Activated CD4-positive, alpha-beta T cell treated with anti-CD3 and anti-CD28 coated beads, Interleukin-2, amount 50 U/mL, for 4 hours (primary cell): ENCODE results near the gene GAS2L3.
A peak's percentile ranks its signal among the peaks of the same experiment; 100 is the strongest.
"Not testable (repeated sequence)": the region's sequence is repeated elsewhere in the genome, so short reads cannot be mapped to it uniquely, and the experiment has no call there.

Source experiments
- DNase-seq, 2 experiments: peaks; one replicate each; pipeline ENCODE4 v3.0.0-alpha.2; 2020

Gene GAS2L3

DNA sequence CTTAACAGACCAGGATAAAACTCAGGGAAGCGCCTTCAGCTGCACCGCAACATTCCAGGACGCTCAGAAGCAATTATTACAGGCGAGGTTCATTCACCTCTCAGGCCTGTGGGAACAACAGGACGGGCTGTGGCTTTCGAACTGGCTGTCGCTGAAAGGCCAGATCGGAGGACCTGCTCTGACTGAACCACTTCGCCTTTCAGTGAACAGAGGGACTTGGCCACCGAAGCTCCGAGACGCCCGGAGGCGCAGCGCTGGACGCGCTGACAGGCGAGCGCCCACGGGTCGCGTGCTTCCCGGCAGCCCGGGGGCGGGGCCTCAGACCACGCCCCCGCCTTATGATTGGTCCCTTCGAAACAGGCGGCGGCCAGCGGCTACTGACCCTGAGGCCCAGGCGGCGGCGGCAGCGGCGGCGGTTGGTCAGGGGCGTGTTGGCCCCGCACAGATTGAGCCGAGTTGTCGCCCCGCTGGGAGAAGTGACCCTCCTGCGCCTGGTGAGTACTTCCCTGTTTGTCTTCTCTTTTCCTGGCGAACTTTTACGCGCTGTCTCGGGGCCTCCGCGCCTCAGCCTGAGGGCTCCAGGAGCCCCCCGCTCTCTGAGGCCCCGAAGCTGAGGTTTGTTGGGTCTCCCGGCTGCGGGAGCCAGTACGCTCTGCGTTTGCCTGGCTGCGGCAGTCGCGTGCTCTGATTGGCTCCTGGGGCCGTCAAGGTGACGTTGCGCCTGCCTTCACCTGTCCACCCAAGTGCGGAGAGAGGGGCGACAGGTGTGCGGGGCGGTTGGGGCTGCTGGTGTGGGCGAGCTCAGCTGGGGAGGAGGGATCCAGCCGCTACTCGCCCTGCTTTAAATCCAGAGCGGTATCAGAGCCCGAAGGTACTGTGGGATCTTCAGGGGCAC, at the start of gene GAS2L3:
Gene GAS2L3, plus strand, starts transcription at position 393 of the 895 bp plus-strand sequence. CDS start 21,221 bp downstream, outside the sequence.
- DNase-seq: peak; percentile 18 to 21

DNA sequence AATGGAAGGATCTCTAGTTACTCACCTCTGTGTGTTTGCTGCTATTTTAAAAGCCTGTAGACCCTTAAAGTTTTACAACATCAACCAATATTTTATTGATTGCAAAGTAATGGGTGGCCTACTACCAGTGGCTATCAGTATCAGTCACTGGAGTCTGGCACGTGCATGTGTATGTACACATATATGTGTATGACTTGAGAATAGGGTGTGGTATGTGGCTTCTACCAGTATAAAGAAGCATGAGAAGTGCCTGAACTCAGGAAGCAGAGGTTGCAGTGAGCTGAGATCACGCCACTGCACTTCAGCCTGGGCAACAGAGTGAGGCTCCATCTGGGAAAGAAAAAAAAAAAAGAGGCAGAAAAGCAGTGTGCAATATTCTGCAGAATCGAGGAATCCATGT, 45.5 kb upstream of the GAS2L3 start:
- DNase-seq: no peak

DNA sequence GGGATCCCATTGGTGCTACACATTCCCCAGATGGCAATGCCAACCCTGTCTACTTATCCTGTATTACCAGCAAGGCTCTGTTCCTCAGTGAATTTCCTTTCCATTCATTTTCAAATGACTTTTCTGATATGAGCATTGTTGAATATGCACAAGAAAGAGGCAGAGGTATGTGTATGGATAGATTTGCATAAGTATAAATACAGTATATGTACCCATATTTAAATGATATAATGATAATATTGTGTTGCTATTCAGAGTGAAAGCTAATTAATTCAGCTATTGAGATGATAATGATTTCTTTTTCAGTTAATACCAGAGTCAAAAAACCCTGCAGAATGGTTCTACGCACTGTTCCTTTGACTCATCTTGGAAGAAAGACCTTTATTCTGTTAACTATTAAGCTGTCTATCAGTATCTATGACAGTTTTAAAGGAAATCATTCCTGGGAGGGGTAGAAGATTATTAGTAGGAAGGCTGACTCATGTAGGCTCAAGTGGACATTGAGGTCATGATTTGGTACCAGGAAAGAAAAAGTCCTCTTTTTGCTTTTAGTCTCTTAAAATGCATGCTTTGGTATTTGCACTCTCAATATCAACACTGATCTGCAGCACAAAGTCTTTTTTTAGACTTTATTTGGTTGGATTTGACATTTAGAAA, 44.9 kb upstream of the GAS2L3 start:
- DNase-seq: no peak

GRCh38 chr12:100529756-100530350, 43.6 kb upstream of the GAS2L3 start:
- no peak for DNase-seq

DNA sequence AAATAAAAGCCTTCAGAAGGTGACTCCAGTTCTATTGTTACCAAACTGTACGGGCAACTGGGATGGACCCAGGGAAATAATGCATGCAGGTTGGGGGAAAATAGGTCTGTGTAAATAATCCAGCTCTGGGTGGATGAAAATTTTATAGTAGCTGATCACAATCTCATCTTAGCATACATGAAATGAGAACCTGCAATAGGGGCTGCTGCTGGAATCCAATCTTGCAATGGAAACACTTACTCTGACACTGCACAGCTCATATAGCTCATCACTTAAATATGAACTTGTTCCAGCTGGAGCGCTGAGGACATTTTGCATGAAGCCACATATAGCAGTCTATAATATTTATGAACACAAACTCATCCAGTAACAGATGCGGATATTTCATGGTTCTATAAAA, 40.1 kb upstream of the GAS2L3 start:
- no peak for DNase-seq

GRCh38 chr12:100534625-100535227, 38.8 kb upstream of the GAS2L3 start:
- DNase-seq: no peak

GRCh38 chr12:100539202-100539601, 34.3 kb upstream of the GAS2L3 start:
- DNase-seq: no peak

GRCh38 chr12:100544165-100544564, 29.3 kb upstream of the GAS2L3 start:
- no peak for DNase-seq

- DNase-seq: no peak
These were observed 28.4 kb upstream of the GAS2L3 start for GRCh38 chr12:100545092-100545491.

GRCh38 chr12:100553936-100554335, 19.5 kb upstream of the GAS2L3 start:
- DNase-seq: no peak

GRCh38 chr12:100554608-100555077, 18.8 kb upstream of the GAS2L3 start:
- no peak for DNase-seq

- no peak for DNase-seq
These were observed 17.8 kb upstream of the GAS2L3 start for GRCh38 chr12:100555722-100556121.

- DNase-seq: no peak
These were observed 16.1 kb upstream of the GAS2L3 start for GRCh38 chr12:100557357-100557756.

DNA sequence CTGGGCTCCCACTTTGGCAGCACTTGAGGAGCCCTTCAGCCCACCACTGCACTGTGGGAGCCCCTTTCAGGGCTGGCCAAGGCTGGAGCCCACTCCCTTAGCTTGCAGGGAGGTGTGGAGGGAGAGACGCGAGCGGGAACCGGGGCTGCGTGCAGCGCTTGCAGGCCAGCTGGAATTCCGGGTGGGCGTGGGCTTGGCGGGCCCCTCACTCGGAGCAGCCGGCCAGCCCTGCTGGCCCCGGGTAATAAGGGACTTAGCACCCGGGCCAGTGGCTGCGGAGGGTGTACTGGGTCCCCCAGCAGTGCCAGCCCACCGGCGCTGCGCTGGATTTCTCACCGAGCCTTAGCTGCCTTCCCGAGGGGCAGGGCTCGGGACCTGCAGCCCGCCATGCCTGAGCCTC, 14.2 kb upstream of the GAS2L3 start:
- not testable (repeated sequence) for DNase-seq

GRCh38 chr12:100564090-100564489, 9.4 kb upstream of the GAS2L3 start:
- DNase-seq: no peak

GRCh38 chr12:100564905-100565467, 8.5 kb upstream of the GAS2L3 start:
- no peak for DNase-seq

- DNase-seq: no peak
These were observed 7.4 kb upstream of the GAS2L3 start for GRCh38 chr12:100565987-100566545.

GRCh38 chr12:100566887-100567637, 6.4 kb upstream of the GAS2L3 start:
- DNase-seq: no peak

DNA sequence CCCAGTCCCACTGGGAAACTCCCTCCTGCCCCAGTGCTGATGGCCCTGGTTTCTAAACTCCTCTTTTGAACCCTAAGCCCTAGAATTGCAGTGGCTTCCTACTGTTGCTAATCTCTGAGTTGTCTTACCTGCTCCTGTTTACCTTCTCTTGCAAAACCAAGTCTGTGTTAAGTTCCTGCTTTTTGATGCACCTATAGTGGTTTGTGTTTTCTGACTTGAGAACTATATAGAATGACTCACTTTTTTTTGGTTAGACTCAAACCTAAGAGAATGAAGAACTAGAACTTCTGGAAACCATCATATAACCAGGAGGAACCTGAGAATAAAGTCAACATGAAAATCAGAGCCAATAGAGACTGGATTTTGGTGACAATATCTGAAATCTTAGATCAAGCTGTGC, 5.5 kb upstream of the GAS2L3 start:
- no peak for DNase-seq

DNA sequence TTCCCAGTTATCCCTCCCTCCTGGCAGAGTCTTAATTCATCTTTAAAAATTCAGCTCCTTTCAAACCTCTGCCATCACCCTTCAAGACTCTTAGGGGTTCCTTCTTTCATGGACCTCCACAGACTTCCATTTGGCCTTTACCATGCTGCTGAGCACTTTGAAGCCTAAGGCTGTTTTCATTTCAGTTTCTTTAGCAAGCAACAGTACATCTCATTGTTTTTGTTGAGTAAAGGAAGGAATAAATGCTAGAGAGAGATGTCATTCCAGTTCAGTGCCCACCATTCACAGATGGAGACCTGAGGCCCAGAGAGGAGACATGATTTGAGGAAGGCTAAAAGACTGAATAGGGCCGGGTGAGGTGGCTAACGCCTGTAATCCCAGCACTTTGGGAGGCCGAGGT, 1.3 kb upstream of the GAS2L3 start:
- no peak for DNase-seq

- no peak for DNase-seq
These were observed 947 bp downstream of the GAS2L3 start for GRCh38 chr12:100574187-100575074.
